ENCODE measurements around the gene GRAP. TPM values are rescaled to one million over a fixed set of nuclear protein-coding genes. Genes with fewer than 3 reads are reported as not detected.
"Not testable (repeated sequence)": the region's sequence is repeated elsewhere in the genome, so short reads cannot be mapped to it uniquely, and the experiment has no call there.

Gene GRAP
- total RNA-seq, 1 experiment from 2014 or later = 0.55 TPM

DNA sequence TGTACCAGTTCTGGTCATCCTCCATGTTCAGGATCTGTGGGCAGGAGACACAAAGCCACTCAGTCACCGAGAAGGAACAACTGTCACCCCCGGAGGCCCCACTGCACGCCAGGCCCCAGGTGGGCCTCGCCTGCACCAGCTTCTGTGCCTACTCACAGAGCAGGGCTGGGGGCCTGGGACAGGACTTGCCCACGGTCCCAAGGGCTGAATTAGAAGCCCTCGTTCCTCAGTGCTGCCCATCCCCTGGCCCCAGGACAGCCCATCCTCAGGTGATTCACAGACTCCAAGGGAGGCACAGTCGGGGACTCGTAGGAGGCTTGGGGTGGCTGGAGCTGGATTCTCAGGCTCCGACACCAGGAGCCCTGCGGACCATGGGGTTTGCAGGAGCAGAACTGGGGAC lies 4.9 kb downstream of the GRAP start:
- not testable (repeated sequence) for H3T11ph ChIP-seq (ENCODE audit: low read length); H3K27ac ChIP-seq (ENCODE audit: insufficient read length, low read depth, low read length)

DNA sequence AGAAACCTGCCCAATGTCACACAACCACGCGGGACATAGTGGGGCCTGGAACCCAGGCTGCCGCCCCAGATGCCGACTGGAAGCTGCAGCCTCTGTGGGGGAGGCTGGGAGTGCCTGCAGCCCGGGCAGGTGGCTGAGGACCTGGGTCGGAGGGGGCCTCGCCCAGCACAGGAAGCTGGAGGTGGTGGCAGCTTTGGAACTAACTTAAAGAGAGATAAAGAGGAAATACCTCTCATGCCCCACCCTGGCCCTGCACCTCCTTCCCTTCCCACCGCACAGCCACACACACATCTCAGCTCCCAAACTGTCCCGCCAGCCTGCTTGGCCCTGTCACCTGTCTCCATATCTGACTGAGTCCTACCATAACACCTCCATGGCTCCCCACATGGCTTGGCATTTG lies 6.4 kb downstream of the GRAP start:
- DNase-seq; H2BK20ac ChIP-seq (ENCODE audit: low read depth, low read length, poor library complexity, severe bottlenecking); H3K79me2 ChIP-seq (ENCODE audit: insufficient read depth, low read length); H3K14ac ChIP-seq (ENCODE audit: insufficient read depth, low read length); H3K18ac ChIP-seq (ENCODE audit: insufficient read length, low read depth, low read length); H3K23me2 ChIP-seq (ENCODE audit: insufficient read length, low read depth, low read length, poor library complexity, severe bottlenecking); H4K91ac ChIP-seq (ENCODE audit: insufficient read length, low read depth, low read length); H3K9me3 ChIP-seq (ENCODE audit: control insufficient read depth, low read depth, low read length); H3K4ac ChIP-seq (ENCODE audit: low read depth, low read length); H4K8ac ChIP-seq (replicated peaks; ENCODE audit: insufficient read length, low read depth, low read length); H2BK120ac ChIP-seq (ENCODE audit: low read depth, low read length, poor library complexity, severe bottlenecking); H3K4me3 Mint-ChIP-seq; H2BK12ac ChIP-seq (ENCODE audit: insufficient read length, low read depth, low read length); H3K27ac ChIP-seq (ENCODE audit: insufficient read length, low read depth, low read length); H4K5ac ChIP-seq (ENCODE audit: insufficient read length, low read depth, low read length); H3K27ac Mint-ChIP-seq; H2BK15ac ChIP-seq (ENCODE audit: low read depth, low read length); H3K79me1 ChIP-seq (ENCODE audit: insufficient read depth, low read depth, low read length, poor library complexity, severe bottlenecking); H3K4me1 Mint-ChIP-seq; H3K23ac ChIP-seq (ENCODE audit: insufficient read length, low read depth, low read length); H2BK5ac ChIP-seq (ENCODE audit: insufficient read length, low read length); H2AK5ac ChIP-seq (ENCODE audit: insufficient read length, low read length); H2AFZ ChIP-seq (ENCODE audit: low read length); H3K27me3 ChIP-seq (ENCODE audit: insufficient read depth, low read length); H4K20me1 ChIP-seq (ENCODE audit: control insufficient read depth, insufficient read depth, insufficient read length); H3K4me2 ChIP-seq (ENCODE audit: insufficient read depth, insufficient read length, low read length); H3K9me3 Mint-ChIP-seq; H3K9ac ChIP-seq (ENCODE audit: extremely low read depth, insufficient read length, low read length); H3K27me3 Mint-ChIP-seq (ENCODE audit: low read depth); H3K4me1 ChIP-seq (ENCODE audit: insufficient read depth, low read length); H3T11ph ChIP-seq (ENCODE audit: low read length); H3K36me3 Mint-ChIP-seq (ENCODE audit: insufficient read depth in 1 of 3, low read depth in 3 of 3); H3K56ac ChIP-seq (ENCODE audit: insufficient read length, low read depth, low read length): not testable (repeated sequence)
- no CpG with 5 or more reads among the region's 9 CpGs for WGBS (ENCODE audit: extremely low coverage, insufficient read length, low lambda C conversion rate)

More for the DNA sequence above, 4.9 kb downstream of the GRAP start:
- not testable (repeated sequence) for H2BK12ac ChIP-seq (ENCODE audit: insufficient read length, low read depth, low read length); H3K27ac Mint-ChIP-seq; H3K9me3 ChIP-seq (ENCODE audit: control insufficient read depth, low read depth, low read length); H3K56ac ChIP-seq (ENCODE audit: insufficient read length, low read depth, low read length); H3K36me3 Mint-ChIP-seq (ENCODE audit: insufficient read depth in 1 of 3, low read depth in 3 of 3); H2BK20ac ChIP-seq (ENCODE audit: low read depth, low read length, poor library complexity, severe bottlenecking); H3K23ac ChIP-seq (ENCODE audit: insufficient read length, low read depth, low read length); H4K8ac ChIP-seq (replicated peaks; ENCODE audit: insufficient read length, low read depth, low read length); H4K91ac ChIP-seq (ENCODE audit: insufficient read length, low read depth, low read length); H3K9ac ChIP-seq (ENCODE audit: extremely low read depth, insufficient read length, low read length); H4K5ac ChIP-seq (ENCODE audit: insufficient read length, low read depth, low read length); H3K4me1 Mint-ChIP-seq; H2BK15ac ChIP-seq (ENCODE audit: low read depth, low read length); H3K27me3 Mint-ChIP-seq (ENCODE audit: low read depth); H3K18ac ChIP-seq (ENCODE audit: insufficient read length, low read depth, low read length); H2AK5ac ChIP-seq (ENCODE audit: insufficient read length, low read length); H3K4ac ChIP-seq (ENCODE audit: low read depth, low read length); H3K4me3 Mint-ChIP-seq; H2BK5ac ChIP-seq (ENCODE audit: insufficient read length, low read length); DNase-seq; H2BK120ac ChIP-seq (ENCODE audit: low read depth, low read length, poor library complexity, severe bottlenecking); H3K9me3 Mint-ChIP-seq; H4K20me1 ChIP-seq (ENCODE audit: control insufficient read depth, insufficient read depth, insufficient read length); H3K79me1 ChIP-seq (ENCODE audit: insufficient read depth, low read depth, low read length, poor library complexity, severe bottlenecking); H3K14ac ChIP-seq (ENCODE audit: insufficient read depth, low read length); H3K4me2 ChIP-seq (ENCODE audit: insufficient read depth, insufficient read length, low read length); H3K79me2 ChIP-seq (ENCODE audit: insufficient read depth, low read length); H3K27me3 ChIP-seq (ENCODE audit: insufficient read depth, low read length); H2AFZ ChIP-seq (ENCODE audit: low read length); H3K4me1 ChIP-seq (ENCODE audit: insufficient read depth, low read length); H3K23me2 ChIP-seq (ENCODE audit: insufficient read length, low read depth, low read length, poor library complexity, severe bottlenecking)
- no CpG with 5 or more reads among the region's 10 CpGs for WGBS (ENCODE audit: extremely low coverage, insufficient read length, low lambda C conversion rate)

Measured in H9 (cell line).